WTC11 (cell line): ENCODE results near the gene UTS2B. TPM values are rescaled to one million over a fixed set of nuclear protein-coding genes. Genes with fewer than 3 reads are reported as not detected.

ENCODE experiments used
- ATAC-seq: fragments of 200-7000 bp; cut with Tn5 transposase; 2 replicates; pipeline ENCODE4 v1.10.0; 2021; ENCODE audit warnings: mild to moderate bottlenecking, moderate library complexity
- CTCF ChIA-PET: fragments of 300-600 bp; sonication (Branson Sonifier 250); formaldehyde crosslinking; loops from one replicate; lab custom pipeline; 2021; ENCODE audit warnings: antibody characterized with exemption; lab: Charles Lee
- POLR2A ChIA-PET: fragments of 350-600 bp; sonication (Branson Sonifier 250); formaldehyde crosslinking; loops from one replicate; lab custom pipeline; 2021; ENCODE audit warnings: antibody characterized with exemption; lab: Charles Lee
- DNase-seq: peaks from one replicate; pipeline ENCODE4 v3.0.0; 2021; ENCODE audit warnings: low spot score
- H3K27ac Mint-ChIP-seq: 2 replicates; pipeline ENCODE4 v1.8.0; 2021; ENCODE audit warnings: mixed read lengths
- H3K27me3 Mint-ChIP-seq: 2 replicates; pipeline ENCODE4 v1.8.0; 2021; ENCODE audit warnings: low read depth, mild to moderate bottlenecking, moderate library complexity, mixed read lengths
- H3K36me3 Mint-ChIP-seq: 2 replicates; pipeline ENCODE4 v1.8.0; 2021; ENCODE audit warnings: mixed read lengths
- H3K4me1 Mint-ChIP-seq: 2 replicates; pipeline ENCODE4 v1.8.0; 2022; ENCODE audit warnings: mixed read lengths
- H3K4me3 Mint-ChIP-seq: 2 replicates; pipeline ENCODE4 v1.8.0; 2021; ENCODE audit warnings: mild to moderate bottlenecking, moderate library complexity, mixed read lengths
- H3K9me3 Mint-ChIP-seq: 2 replicates; pipeline ENCODE4 v1.8.0; 2021; ENCODE audit warnings: mixed read lengths
- CBFB ChIP-seq: sonication (generic); formaldehyde crosslinking; IDR thresholded peaks from 2 replicates; pipeline ENCODE4 v1.8.1; 2022; ENCODE audit warnings: mild to moderate bottlenecking, low read depth, missing genetic modification reagents
- CREB1 ChIP-seq: sonication (generic); formaldehyde crosslinking; IDR thresholded peaks from 2 replicates; pipeline ENCODE4 v1.8.0; 2023; ENCODE audit warnings: mild to moderate bottlenecking, missing genetic modification reagents
- ELF4 ChIP-seq: sonication (generic); formaldehyde crosslinking; IDR thresholded peaks from 2 replicates; pipeline ENCODE4 v1.8.1; 2022; ENCODE audit warnings: low read depth, mild to moderate bottlenecking, moderate library complexity, missing genetic modification reagents
- GTF2I ChIP-seq: fragments of 250-450 bp; sonication (Bioruptor Pico); conservative IDR thresholded peaks from 2 replicates; pipeline ENCODE4 v1.4.0; 2021; ENCODE audit warnings: mild to moderate bottlenecking
- SMAD3 ChIP-seq: sonication (generic); formaldehyde crosslinking; IDR thresholded peaks from 2 replicates; pipeline ENCODE4 v1.8.0; 2022; ENCODE audit warnings: missing genetic modification reagents, mild to moderate bottlenecking, borderline replicate concordance
- ZNF232 ChIP-seq: sonication (generic); formaldehyde crosslinking; IDR thresholded peaks from 2 replicates; pipeline ENCODE4 v1.8.0; 2022; ENCODE audit warnings: mild to moderate bottlenecking, missing genetic modification reagents
- ZNF317 ChIP-seq: sonication (generic); formaldehyde crosslinking; IDR thresholded peaks from 2 replicates; pipeline ENCODE4 v1.8.1; 2023; ENCODE audit warnings: low read depth, mild to moderate bottlenecking, moderate library complexity, missing genetic modification reagents, borderline replicate concordance
- total RNA-seq: library from RNA; stranded (reverse); gene quantifications from 3 replicates; pipeline ENCODE4 v1.2.3, GENCODE V29; 2021
- TF ChIP-seq, protein P1 (sequence below): fragments of 250-450 bp; sonication (Bioruptor Pico); IDR thresholded peaks from 2 replicates; pipeline ENCODE4 v1.9.0; 2021; ENCODE audit warnings: mild to moderate bottlenecking
- TF ChIP-seq, protein P2 (sequence below): fragments of 250-450 bp; sonication (Bioruptor Pico); IDR thresholded peaks from 2 replicates; pipeline ENCODE4 v1.9.0; 2021; ENCODE audit warnings: mild to moderate bottlenecking, borderline replicate concordance
- TF ChIP-seq, protein P3 (sequence below): sonication (generic); formaldehyde crosslinking; IDR thresholded peaks from 2 replicates; pipeline ENCODE4 v1.8.1; 2023; ENCODE audit warnings: mild to moderate bottlenecking, missing genetic modification reagents
- TF ChIP-seq, protein P4 (sequence below): sonication (generic); formaldehyde crosslinking; IDR thresholded peaks from 2 replicates; pipeline ENCODE4 v1.8.0; 2022; ENCODE audit warnings: mild to moderate bottlenecking, missing genetic modification reagents
- TF ChIP-seq, protein P5 (sequence below): sonication (generic); formaldehyde crosslinking; conservative IDR thresholded peaks from 2 replicates; pipeline ENCODE4 v1.8.1; 2023; ENCODE audit warnings: mild to moderate bottlenecking, low read depth, missing genetic modification reagents, moderate library complexity
- TF ChIP-seq, protein P6 (sequence below): sonication (generic); formaldehyde crosslinking; IDR thresholded peaks from 2 replicates; pipeline ENCODE4 v1.8.0; 2022; ENCODE audit warnings: mild to moderate bottlenecking, missing genetic modification reagents
- TF ChIP-seq, protein P7 (sequence below): sonication (generic); formaldehyde crosslinking; IDR thresholded peaks from 2 replicates; pipeline ENCODE4 v1.8.0; 2023; ENCODE audit warnings: missing genetic modification reagents
- TF ChIP-seq, protein P8 (sequence below): sonication (generic); formaldehyde crosslinking; IDR thresholded peaks from 2 replicates; pipeline ENCODE4 v1.8.0; 2022; ENCODE audit warnings: mild to moderate bottlenecking, missing genetic modification reagents
- TF ChIP-seq, protein P9 (sequence below): fragments of 250-450 bp; sonication (Bioruptor Pico); IDR thresholded peaks from 2 replicates; pipeline ENCODE4 v1.8.0; 2021; ENCODE audit warnings: mild to moderate bottlenecking
- TF ChIP-seq, protein P10 (sequence below): fragments of 250-450 bp; sonication (Bioruptor Pico); IDR thresholded peaks from 2 replicates; pipeline ENCODE4 v1.9.0; 2021; ENCODE audit warnings: moderate library complexity, mild to moderate bottlenecking, inconsistent platforms, borderline replicate concordance

The UTS2B gene
- total RNA-seq, 1 experiment from 2014 or later: not detected

DNA sequence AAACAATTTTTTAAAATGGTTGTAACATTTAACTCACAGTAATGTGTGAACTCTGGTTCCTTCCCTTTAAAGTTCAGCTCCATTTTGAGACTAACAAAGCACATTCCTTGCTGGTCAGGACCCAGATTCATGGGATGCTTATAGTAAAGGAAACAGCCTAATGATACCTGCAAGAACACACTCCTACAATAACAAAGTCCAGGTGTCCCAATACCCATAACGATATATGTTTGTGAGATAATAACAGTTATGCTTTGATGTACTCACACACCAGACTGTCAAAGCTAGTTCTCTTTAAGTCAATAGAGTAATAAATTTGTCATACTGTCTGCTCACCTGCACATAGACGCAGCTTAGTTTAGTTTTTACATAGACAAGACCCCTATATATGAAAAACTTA lies 17.0 kb downstream of the UTS2B start (continued):
- TF ChIP-seq, protein P1, sequence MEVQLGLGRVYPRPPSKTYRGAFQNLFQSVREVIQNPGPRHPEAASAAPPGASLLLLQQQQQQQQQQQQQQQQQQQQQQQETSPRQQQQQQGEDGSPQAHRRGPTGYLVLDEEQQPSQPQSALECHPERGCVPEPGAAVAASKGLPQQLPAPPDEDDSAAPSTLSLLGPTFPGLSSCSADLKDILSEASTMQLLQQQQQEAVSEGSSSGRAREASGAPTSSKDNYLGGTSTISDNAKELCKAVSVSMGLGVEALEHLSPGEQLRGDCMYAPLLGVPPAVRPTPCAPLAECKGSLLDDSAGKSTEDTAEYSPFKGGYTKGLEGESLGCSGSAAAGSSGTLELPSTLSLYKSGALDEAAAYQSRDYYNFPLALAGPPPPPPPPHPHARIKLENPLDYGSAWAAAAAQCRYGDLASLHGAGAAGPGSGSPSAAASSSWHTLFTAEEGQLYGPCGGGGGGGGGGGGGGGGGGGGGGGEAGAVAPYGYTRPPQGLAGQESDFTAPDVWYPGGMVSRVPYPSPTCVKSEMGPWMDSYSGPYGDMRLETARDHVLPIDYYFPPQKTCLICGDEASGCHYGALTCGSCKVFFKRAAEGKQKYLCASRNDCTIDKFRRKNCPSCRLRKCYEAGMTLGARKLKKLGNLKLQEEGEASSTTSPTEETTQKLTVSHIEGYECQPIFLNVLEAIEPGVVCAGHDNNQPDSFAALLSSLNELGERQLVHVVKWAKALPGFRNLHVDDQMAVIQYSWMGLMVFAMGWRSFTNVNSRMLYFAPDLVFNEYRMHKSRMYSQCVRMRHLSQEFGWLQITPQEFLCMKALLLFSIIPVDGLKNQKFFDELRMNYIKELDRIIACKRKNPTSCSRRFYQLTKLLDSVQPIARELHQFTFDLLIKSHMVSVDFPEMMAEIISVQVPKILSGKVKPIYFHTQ (CRISPR knock-in tag): no peak
- TF ChIP-seq, protein P2, sequence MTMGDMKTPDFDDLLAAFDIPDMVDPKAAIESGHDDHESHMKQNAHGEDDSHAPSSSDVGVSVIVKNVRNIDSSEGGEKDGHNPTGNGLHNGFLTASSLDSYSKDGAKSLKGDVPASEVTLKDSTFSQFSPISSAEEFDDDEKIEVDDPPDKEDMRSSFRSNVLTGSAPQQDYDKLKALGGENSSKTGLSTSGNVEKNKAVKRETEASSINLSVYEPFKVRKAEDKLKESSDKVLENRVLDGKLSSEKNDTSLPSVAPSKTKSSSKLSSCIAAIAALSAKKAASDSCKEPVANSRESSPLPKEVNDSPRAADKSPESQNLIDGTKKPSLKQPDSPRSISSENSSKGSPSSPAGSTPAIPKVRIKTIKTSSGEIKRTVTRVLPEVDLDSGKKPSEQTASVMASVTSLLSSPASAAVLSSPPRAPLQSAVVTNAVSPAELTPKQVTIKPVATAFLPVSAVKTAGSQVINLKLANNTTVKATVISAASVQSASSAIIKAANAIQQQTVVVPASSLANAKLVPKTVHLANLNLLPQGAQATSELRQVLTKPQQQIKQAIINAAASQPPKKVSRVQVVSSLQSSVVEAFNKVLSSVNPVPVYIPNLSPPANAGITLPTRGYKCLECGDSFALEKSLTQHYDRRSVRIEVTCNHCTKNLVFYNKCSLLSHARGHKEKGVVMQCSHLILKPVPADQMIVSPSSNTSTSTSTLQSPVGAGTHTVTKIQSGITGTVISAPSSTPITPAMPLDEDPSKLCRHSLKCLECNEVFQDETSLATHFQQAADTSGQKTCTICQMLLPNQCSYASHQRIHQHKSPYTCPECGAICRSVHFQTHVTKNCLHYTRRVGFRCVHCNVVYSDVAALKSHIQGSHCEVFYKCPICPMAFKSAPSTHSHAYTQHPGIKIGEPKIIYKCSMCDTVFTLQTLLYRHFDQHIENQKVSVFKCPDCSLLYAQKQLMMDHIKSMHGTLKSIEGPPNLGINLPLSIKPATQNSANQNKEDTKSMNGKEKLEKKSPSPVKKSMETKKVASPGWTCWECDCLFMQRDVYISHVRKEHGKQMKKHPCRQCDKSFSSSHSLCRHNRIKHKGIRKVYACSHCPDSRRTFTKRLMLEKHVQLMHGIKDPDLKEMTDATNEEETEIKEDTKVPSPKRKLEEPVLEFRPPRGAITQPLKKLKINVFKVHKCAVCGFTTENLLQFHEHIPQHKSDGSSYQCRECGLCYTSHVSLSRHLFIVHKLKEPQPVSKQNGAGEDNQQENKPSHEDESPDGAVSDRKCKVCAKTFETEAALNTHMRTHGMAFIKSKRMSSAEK: no peak
- TF ChIP-seq ELF4: no peak
- TF ChIP-seq, protein P3, sequence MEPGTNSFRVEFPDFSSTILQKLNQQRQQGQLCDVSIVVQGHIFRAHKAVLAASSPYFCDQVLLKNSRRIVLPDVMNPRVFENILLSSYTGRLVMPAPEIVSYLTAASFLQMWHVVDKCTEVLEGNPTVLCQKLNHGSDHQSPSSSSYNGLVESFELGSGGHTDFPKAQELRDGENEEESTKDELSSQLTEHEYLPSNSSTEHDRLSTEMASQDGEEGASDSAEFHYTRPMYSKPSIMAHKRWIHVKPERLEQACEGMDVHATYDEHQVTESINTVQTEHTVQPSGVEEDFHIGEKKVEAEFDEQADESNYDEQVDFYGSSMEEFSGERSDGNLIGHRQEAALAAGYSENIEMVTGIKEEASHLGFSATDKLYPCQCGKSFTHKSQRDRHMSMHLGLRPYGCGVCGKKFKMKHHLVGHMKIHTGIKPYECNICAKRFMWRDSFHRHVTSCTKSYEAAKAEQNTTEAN (CRISPR knock-in tag): no peak

DNA sequence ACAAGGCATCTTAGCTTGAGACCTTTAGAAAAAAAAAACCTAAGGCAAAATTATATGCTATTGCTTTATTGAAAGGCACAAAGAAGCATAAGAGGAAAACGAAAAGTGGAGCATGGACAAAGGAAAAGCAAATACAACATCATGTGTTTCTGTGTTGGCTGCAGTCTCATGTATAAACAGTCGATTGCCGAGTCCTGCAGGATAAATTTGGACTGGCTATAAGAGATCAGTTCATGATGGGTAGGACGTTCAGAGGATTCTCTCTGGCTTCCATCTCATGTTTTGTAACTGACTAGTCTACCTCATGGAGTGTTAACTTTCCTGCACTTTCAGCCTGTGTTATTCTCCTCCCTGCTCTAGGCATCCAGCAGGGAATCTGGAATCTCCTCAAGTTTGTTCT lies 23.0 kb downstream of the UTS2B start:
- POLR2A ChIA-PET: no interaction called here

More for the DNA sequence above, 23.0 kb downstream of the UTS2B start:
- peaks cover 8% of the 10 kb centered on the region for H3K4me1 Mint-ChIP-seq
- no peaks in the 10 kb centered on the region for H3K36me3 Mint-ChIP-seq
- DNase-seq (no peak), ATAC-seq (no peak)
- no peak overlapping the region for H3K4me3 Mint-ChIP-seq
- H3K27ac Mint-ChIP-seq: no peak overlapping the region
- CTCF ChIA-PET: interaction anchor here (0.7 kb wide), 2 partner anchors 22 to 84 kb away, joined by 3 to 4 read pairs; partner anchors contain the start of gene CCDC50
- H3K9me3 Mint-ChIP-seq: peaks cover 3% of the 10 kb centered on the region; the same call in 1 of the 2 replicates
- no peaks in the 10 kb centered on the region for H3K27me3 Mint-ChIP-seq
- TF ChIP-seq, protein P4, sequence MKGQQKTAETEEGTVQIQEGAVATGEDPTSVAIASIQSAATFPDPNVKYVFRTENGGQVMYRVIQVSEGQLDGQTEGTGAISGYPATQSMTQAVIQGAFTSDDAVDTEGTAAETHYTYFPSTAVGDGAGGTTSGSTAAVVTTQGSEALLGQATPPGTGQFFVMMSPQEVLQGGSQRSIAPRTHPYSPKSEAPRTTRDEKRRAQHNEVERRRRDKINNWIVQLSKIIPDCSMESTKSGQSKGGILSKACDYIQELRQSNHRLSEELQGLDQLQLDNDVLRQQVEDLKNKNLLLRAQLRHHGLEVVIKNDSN (CRISPR knock-in tag): no peak
- TF ChIP-seq, protein P5, sequence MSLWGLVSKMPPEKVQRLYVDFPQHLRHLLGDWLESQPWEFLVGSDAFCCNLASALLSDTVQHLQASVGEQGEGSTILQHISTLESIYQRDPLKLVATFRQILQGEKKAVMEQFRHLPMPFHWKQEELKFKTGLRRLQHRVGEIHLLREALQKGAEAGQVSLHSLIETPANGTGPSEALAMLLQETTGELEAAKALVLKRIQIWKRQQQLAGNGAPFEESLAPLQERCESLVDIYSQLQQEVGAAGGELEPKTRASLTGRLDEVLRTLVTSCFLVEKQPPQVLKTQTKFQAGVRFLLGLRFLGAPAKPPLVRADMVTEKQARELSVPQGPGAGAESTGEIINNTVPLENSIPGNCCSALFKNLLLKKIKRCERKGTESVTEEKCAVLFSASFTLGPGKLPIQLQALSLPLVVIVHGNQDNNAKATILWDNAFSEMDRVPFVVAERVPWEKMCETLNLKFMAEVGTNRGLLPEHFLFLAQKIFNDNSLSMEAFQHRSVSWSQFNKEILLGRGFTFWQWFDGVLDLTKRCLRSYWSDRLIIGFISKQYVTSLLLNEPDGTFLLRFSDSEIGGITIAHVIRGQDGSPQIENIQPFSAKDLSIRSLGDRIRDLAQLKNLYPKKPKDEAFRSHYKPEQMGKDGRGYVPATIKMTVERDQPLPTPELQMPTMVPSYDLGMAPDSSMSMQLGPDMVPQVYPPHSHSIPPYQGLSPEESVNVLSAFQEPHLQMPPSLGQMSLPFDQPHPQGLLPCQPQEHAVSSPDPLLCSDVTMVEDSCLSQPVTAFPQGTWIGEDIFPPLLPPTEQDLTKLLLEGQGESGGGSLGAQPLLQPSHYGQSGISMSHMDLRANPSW (CRISPR knock-in tag): no peak
- TF ChIP-seq CBFB (CRISPR knock-in tag): no peak
- no peak for TF ChIP-seq CREB1 (CRISPR knock-in tag)
- TF ChIP-seq, protein P6, sequence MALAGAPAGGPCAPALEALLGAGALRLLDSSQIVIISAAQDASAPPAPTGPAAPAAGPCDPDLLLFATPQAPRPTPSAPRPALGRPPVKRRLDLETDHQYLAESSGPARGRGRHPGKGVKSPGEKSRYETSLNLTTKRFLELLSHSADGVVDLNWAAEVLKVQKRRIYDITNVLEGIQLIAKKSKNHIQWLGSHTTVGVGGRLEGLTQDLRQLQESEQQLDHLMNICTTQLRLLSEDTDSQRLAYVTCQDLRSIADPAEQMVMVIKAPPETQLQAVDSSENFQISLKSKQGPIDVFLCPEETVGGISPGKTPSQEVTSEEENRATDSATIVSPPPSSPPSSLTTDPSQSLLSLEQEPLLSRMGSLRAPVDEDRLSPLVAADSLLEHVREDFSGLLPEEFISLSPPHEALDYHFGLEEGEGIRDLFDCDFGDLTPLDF (CRISPR knock-in tag): no peak
- TF ChIP-seq, protein P7, sequence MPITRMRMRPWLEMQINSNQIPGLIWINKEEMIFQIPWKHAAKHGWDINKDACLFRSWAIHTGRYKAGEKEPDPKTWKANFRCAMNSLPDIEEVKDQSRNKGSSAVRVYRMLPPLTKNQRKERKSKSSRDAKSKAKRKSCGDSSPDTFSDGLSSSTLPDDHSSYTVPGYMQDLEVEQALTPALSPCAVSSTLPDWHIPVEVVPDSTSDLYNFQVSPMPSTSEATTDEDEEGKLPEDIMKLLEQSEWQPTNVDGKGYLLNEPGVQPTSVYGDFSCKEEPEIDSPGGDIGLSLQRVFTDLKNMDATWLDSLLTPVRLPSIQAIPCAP: no peak
- TF ChIP-seq, protein P8, sequence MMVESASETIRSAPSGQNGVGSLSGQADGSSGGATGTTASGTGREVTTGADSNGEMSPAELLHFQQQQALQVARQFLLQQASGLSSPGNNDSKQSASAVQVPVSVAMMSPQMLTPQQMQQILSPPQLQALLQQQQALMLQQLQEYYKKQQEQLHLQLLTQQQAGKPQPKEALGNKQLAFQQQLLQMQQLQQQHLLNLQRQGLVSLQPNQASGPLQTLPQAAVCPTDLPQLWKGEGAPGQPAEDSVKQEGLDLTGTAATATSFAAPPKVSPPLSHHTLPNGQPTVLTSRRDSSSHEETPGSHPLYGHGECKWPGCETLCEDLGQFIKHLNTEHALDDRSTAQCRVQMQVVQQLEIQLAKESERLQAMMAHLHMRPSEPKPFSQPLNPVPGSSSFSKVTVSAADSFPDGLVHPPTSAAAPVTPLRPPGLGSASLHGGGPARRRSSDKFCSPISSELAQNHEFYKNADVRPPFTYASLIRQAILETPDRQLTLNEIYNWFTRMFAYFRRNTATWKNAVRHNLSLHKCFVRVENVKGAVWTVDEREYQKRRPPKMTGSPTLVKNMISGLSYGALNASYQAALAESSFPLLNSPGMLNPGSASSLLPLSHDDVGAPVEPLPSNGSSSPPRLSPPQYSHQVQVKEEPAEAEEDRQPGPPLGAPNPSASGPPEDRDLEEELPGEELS (CRISPR knock-in tag): no peak
- no peak for TF ChIP-seq ZNF232 (CRISPR knock-in tag)
- TF ChIP-seq, protein P9, sequence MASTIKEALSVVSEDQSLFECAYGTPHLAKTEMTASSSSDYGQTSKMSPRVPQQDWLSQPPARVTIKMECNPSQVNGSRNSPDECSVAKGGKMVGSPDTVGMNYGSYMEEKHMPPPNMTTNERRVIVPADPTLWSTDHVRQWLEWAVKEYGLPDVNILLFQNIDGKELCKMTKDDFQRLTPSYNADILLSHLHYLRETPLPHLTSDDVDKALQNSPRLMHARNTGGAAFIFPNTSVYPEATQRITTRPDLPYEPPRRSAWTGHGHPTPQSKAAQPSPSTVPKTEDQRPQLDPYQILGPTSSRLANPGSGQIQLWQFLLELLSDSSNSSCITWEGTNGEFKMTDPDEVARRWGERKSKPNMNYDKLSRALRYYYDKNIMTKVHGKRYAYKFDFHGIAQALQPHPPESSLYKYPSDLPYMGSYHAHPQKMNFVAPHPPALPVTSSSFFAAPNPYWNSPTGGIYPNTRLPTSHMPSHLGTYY (CRISPR knock-in tag): no peak
- TF ChIP-seq SMAD3 (CRISPR knock-in tag): no peak
- TF ChIP-seq ZNF317: no peak
- TF ChIP-seq, protein P10, sequence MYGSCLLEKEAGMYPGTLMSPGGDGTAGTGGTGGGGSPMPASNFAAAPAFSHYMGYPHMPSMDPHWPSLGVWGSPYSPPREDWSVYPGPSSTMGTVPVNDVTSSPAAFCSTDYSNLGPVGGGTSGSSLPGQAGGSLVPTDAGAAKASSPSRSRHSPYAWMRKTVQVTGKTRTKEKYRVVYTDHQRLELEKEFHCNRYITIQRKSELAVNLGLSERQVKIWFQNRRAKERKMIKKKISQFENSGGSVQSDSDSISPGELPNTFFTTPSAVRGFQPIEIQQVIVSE: no peak
- no peak for TF ChIP-seq GTF2I
- TF ChIP-seq, all 79 proteins: peak for 0
